HepG2 (cell line): ENCODE measurements around the gene ZBTB20. TPM values are rescaled to one million over a fixed set of nuclear protein-coding genes. Genes with fewer than 3 reads are reported as not detected.

Experiments
- JUN ChIP-seq: sonication (generic); formaldehyde crosslinking; IDR thresholded peaks from 2 replicates; pipeline ENCODE4 v1.4.0; 2020; ENCODE audit warnings: mild to moderate bottlenecking, missing genetic modification reagents
- NFIC ChIP-seq: IDR thresholded peaks from 2 replicates; pipeline ENCODE4 v1.6.1; 2012; ENCODE audit warnings: mild to moderate bottlenecking, low read length, inconsistent platforms
- SATB2 ChIP-seq: sonication (generic); formaldehyde crosslinking; IDR thresholded peaks from 2 replicates; pipeline ENCODE4 v1.5.0; 2020; ENCODE audit warnings: missing genetic modification reagents
- ZNF572 ChIP-seq: sonication (generic); formaldehyde crosslinking; IDR thresholded peaks from 2 replicates; pipeline ENCODE4 v1.5.1; 2020; ENCODE audit warnings: mild to moderate bottlenecking, missing genetic modification reagents
- ZNF775 ChIP-seq: sonication (generic); formaldehyde crosslinking; IDR thresholded peaks from 2 replicates; pipeline ENCODE4 v1.4.0; 2020; ENCODE audit warnings: missing genetic modification reagents, mild to moderate bottlenecking, moderate library complexity, borderline replicate concordance
- polyA plus RNA-seq, 8 experiments: library from polyadenylated mRNA; depleted of rRNA in 3 of 8; stranded (reverse) in 7 of 8; unstranded in 1 of 8; fragments of >200 nt; fragmentation: Illumina TruSeq in 4 of 8; extraction: Trizol in 4 of 8; gene quantifications; 2 replicates each; pipeline versions ENCODE4 v1.2.1 to v1.2.3, GENCODE V29; 2011 to 2016; ENCODE audit warnings: low read depth in 4 of 8, missing spikeins in 1 of 8, mixed read lengths in 1 of 8; ENCODE audit not compliant: insufficient read depth in 1 of 8
- total RNA-seq, 5 experiments: library from RNA; depleted of rRNA; stranded (reverse); fragments of >200 nt; fragmentation: Illumina TruSeq; extraction: Trizol; gene quantifications; 2 replicates each; pipeline ENCODE4 v1.2.3, GENCODE V29; 2016; ENCODE audit warnings: low read depth in 1 of 5
- TF ChIP-seq, protein P1 (sequence below): sonication (generic); formaldehyde crosslinking; conservative IDR thresholded peaks from 2 replicates; pipeline ENCODE4 v1.8.0; 2022; ENCODE audit warnings: missing genetic modification reagents
- TF ChIP-seq, protein P2 (sequence below): sonication (generic); formaldehyde crosslinking; IDR thresholded peaks from 2 replicates; pipeline ENCODE4 v1.4.0; 2020; ENCODE audit warnings: missing genetic modification reagents, mild to moderate bottlenecking, borderline replicate concordance
- TF ChIP-seq, protein P3 (sequence below): conservative IDR thresholded peaks from 2 replicates; pipeline ENCODE4 v1.6.1; 2018; ENCODE audit warnings: missing genetic modification reagents

The ZBTB20 gene
- total and polyA plus RNA-seq, 2 of the 13 experiments (the other 11 are each of a cell fraction or from before 2014, with no cell fraction given) = 1.9 to 8.8 TPM

DNA sequence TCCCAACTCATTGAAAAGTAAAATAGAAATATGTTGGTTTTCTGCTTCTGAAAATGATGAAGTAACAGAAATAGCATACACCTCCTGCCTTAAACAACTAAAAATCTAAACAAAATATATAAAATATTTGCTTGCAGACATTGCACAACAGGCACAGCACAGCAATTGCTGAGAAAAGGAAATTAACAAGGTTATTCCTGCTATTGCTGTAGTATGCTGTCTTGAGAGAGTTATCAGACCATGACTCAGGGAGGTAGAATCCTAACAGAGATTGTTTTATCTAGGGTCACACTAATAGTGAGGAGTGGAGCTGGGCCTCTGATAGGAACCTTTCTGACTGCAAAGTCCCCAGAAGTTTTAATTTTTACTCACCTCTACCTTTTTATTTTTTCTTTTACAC lies 72.6 kb downstream of the ZBTB20 start (continued):
- TF ChIP-seq, protein P1, sequence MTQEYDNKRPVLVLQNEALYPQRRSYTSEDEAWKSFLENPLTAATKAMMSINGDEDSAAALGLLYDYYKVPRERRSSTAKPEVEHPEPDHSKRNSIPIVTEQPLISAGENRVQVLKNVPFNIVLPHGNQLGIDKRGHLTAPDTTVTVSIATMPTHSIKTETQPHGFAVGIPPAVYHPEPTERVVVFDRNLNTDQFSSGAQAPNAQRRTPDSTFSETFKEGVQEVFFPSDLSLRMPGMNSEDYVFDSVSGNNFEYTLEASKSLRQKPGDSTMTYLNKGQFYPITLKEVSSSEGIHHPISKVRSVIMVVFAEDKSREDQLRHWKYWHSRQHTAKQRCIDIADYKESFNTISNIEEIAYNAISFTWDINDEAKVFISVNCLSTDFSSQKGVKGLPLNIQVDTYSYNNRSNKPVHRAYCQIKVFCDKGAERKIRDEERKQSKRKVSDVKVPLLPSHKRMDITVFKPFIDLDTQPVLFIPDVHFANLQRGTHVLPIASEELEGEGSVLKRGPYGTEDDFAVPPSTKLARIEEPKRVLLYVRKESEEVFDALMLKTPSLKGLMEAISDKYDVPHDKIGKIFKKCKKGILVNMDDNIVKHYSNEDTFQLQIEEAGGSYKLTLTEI (CRISPR knock-in tag) = no peak
- TF ChIP-seq ZNF572 (no peak), ZNF775 (no peak), JUN (CRISPR knock-in tag) (no peak), SATB2 (CRISPR knock-in tag) (no peak), NFIC (no peak)
- TF ChIP-seq, protein P2, sequence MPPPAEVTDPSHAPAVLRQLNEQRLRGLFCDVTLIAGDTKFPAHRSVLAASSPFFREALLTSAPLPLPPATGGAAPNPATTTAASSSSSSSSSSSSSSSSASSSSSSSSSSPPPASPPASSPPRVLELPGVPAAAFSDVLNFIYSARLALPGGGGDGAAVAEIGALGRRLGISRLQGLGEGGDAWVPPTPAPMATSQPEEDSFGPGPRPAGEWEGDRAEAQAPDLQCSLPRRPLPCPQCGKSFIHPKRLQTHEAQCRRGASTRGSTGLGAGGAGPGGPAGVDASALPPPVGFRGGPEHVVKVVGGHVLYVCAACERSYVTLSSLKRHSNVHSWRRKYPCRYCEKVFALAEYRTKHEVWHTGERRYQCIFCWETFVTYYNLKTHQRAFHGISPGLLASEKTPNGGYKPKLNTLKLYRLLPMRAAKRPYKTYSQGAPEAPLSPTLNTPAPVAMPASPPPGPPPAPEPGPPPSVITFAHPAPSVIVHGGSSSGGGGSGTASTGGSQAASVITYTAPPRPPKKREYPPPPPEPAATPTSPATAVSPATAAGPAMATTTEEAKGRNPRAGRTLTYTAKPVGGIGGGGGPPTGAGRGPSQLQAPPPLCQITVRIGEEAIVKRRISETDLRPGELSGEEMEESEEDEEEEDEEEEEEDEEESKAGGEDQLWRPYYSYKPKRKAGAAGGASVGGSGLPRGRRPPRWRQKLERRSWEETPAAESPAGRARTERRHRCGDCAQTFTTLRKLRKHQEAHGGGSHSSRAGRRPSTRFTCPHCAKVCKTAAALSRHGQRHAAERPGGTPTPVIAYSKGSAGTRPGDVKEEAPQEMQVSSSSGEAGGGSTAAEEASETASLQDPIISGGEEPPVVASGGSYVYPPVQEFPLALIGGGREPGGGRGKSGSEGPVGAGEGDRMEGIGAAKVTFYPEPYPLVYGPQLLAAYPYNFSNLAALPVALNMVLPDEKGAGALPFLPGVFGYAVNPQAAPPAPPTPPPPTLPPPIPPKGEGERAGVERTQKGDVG (CRISPR knock-in tag) = no peak
- TF ChIP-seq, protein P3, sequence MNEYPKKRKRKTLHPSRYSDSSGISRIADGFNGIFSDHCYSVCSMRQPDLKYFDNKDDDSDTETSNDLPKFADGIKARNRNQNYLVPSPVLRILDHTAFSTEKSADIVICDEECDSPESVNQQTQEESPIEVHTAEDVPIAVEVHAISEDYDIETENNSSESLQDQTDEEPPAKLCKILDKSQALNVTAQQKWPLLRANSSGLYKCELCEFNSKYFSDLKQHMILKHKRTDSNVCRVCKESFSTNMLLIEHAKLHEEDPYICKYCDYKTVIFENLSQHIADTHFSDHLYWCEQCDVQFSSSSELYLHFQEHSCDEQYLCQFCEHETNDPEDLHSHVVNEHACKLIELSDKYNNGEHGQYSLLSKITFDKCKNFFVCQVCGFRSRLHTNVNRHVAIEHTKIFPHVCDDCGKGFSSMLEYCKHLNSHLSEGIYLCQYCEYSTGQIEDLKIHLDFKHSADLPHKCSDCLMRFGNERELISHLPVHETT (CRISPR knock-in tag) = no peak
